HCT116 (cell line): ENCODE measurements around the gene COBL.

Experiments
- CTCF ChIP-seq, 3 experiments: fragments of 200-600 bp in 1 of 3; sonication (generic) in 1 of 3; IDR thresholded peaks in 2 of 3; conservative IDR thresholded peaks in 1 of 3; 2 replicates each; pipeline ENCODE4 v1.5.1; 2012 to 2017; ENCODE audit warnings: low read depth in 2 of 3, low read length in 2 of 3, antibody characterized with exemption in 1 of 3, borderline replicate concordance in 1 of 3, control low read depth in 1 of 3, mild to moderate bottlenecking in 1 of 3, mixed read lengths in 1 of 3, mixed run types in 1 of 3, moderate library complexity in 1 of 3; ENCODE audit not compliant: insufficient read depth in 1 of 3
- JUND ChIP-seq: IDR thresholded peaks from 2 replicates; pipeline ENCODE4 v1.6.1; 2012

GRCh38 chr7:51114501-51114900 lies 202.1 kb downstream of the COBL start:
- TF ChIP-seq CTCF (IDR thresholded peaks at IDR 0.05 in 2 of 3, conservative IDR thresholded peaks at IDR 0.05 in 1 of 3; ENCODE audit: borderline replicate concordance in 1 of 3, insufficient read depth in 1 of 3, low read depth in 2 of 3, low read length in 2 of 3) (no peak), JUND (no peak)
